ENCODE data around the gene RELT. TPM values are rescaled to one million over a fixed set of nuclear protein-coding genes. Genes with fewer than 3 reads are reported as not detected.

Gene RELT
- total RNA-seq, 1 donor from 2014 or later: 3.5 TPM

GRCh38 chr11:73396985-73397384 is 20.8 kb downstream of the RELT start:
- H3K27ac Mint-ChIP-seq (ENCODE audit: unreplicated experiment): no peak overlapping the region
- no peaks in the 10 kb centered on the region for H3K27me3 Mint-ChIP-seq (ENCODE audit: low read depth)
- TF ChIP-seq, protein P1, sequence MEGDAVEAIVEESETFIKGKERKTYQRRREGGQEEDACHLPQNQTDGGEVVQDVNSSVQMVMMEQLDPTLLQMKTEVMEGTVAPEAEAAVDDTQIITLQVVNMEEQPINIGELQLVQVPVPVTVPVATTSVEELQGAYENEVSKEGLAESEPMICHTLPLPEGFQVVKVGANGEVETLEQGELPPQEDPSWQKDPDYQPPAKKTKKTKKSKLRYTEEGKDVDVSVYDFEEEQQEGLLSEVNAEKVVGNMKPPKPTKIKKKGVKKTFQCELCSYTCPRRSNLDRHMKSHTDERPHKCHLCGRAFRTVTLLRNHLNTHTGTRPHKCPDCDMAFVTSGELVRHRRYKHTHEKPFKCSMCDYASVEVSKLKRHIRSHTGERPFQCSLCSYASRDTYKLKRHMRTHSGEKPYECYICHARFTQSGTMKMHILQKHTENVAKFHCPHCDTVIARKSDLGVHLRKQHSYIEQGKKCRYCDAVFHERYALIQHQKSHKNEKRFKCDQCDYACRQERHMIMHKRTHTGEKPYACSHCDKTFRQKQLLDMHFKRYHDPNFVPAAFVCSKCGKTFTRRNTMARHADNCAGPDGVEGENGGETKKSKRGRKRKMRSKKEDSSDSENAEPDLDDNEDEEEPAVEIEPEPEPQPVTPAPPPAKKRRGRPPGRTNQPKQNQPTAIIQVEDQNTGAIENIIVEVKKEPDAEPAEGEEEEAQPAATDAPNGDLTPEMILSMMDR (IDR thresholded peaks at IDR 0.05): no peak
- H3K4me3 Mint-ChIP-seq (ENCODE audit: unreplicated experiment): no peak overlapping the region
- H3K4me1 Mint-ChIP-seq (ENCODE audit: low read depth): peaks cover 6% of the 10 kb centered on the region
- H3K36me3 Mint-ChIP-seq (ENCODE audit: low read depth): no peaks in the 10 kb centered on the region
- no peak for DNase-seq (ENCODE audit: low spot score)
- no peaks in the 10 kb centered on the region for H3K9me3 Mint-ChIP-seq (ENCODE audit: low read depth)

DNA sequence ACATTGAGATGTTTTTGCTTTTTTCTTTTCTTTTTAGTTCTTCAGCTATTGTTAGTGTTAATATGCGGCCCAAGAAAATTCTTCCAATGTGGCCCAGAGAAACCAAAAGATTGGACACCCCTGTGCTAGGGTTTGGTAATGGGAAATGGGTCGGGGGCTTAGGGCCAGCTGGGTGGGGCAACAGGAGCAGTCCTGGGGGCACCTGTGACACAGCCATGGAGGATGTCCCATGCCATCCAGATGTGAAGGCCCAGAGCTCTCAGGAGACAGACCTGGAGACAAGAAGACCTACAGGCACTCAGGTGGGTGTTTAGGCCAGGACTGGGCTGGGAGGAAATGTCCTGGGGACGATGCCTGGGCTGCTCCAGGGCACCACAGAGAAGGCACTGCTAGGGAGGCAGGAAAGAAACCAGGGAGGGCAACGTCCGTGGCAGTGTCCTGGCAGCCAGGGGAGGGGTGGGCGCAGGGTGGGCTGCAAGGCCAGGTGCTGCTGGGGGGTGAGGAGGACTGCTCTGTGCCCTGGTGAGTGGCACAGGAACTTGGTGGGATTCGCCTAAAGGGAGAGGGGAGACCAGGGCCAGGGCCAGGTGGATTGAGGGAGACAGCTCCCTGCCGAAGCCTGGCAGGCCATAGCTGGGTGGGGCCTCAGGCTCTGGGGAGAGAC is 21.4 kb downstream of the RELT start:
- Mint-ChIP-seq H3K4me3 (ENCODE audit: unreplicated experiment) (no peak overlapping the region), H3K36me3 (ENCODE audit: low read depth) (no peaks in the 10 kb centered on the region), H3K27me3 (ENCODE audit: low read depth) (no peaks in the 10 kb centered on the region), H3K4me1 (ENCODE audit: low read depth) (peaks cover 6% of the 10 kb centered on the region), H3K27ac (ENCODE audit: unreplicated experiment) (no peak overlapping the region), H3K9me3 (ENCODE audit: low read depth) (no peaks in the 10 kb centered on the region)
- no peak for DNase-seq (ENCODE audit: low spot score)
- TF ChIP-seq, protein P1 (IDR thresholded peaks at IDR 0.05): no peak

- Mint-ChIP-seq H3K4me3 (ENCODE audit: unreplicated experiment) (no peak overlapping the region), H3K27ac (ENCODE audit: unreplicated experiment) (no peak overlapping the region), H3K27me3 (ENCODE audit: low read depth) (no peaks in the 10 kb centered on the region), H3K9me3 (ENCODE audit: low read depth) (no peaks in the 10 kb centered on the region), H3K36me3 (ENCODE audit: low read depth) (no peaks in the 10 kb centered on the region), H3K4me1 (ENCODE audit: low read depth) (peaks cover 6% of the 10 kb centered on the region)
- TF ChIP-seq, protein P1 (IDR thresholded peaks at IDR 0.05): no peak
- DNase-seq (ENCODE audit: low spot score): no peak
Measured at GRCh38 chr11:73398132-73398526, 21.9 kb downstream of the RELT start.

GRCh38 chr11:73398721-73399120 is 22.5 kb downstream of the RELT start:
- Mint-ChIP-seq H3K4me3 (ENCODE audit: unreplicated experiment) (no peak overlapping the region), H3K27ac (ENCODE audit: unreplicated experiment) (no peak overlapping the region), H3K4me1 (ENCODE audit: low read depth) (peaks cover 6% of the 10 kb centered on the region), H3K36me3 (ENCODE audit: low read depth) (no peaks in the 10 kb centered on the region), H3K27me3 (ENCODE audit: low read depth) (no peaks in the 10 kb centered on the region), H3K9me3 (ENCODE audit: low read depth) (no peaks in the 10 kb centered on the region)
- no peak for DNase-seq (ENCODE audit: low spot score)
- TF ChIP-seq, protein P1 (IDR thresholded peaks at IDR 0.05): no peak

- Mint-ChIP-seq H3K4me1 (ENCODE audit: low read depth) (peaks cover 6% of the 10 kb centered on the region), H3K27me3 (ENCODE audit: low read depth) (no peaks in the 10 kb centered on the region), H3K27ac (ENCODE audit: unreplicated experiment) (no peak overlapping the region), H3K4me3 (ENCODE audit: unreplicated experiment) (no peak overlapping the region), H3K36me3 (ENCODE audit: low read depth) (no peaks in the 10 kb centered on the region), H3K9me3 (ENCODE audit: low read depth) (no peaks in the 10 kb centered on the region)
- no peak for DNase-seq (ENCODE audit: low spot score)
- TF ChIP-seq, protein P1 (IDR thresholded peaks at IDR 0.05): no peak
Measured at GRCh38 chr11:73399159-73399590, 23.0 kb downstream of the RELT start.
